BJ (cell line): ENCODE measurements around the gene MAPK6. TPM values are rescaled to one million over a fixed set of nuclear protein-coding genes. Genes with fewer than 3 reads are reported as not detected.
"Not testable (repeated sequence)": the region's sequence is repeated elsewhere in the genome, so short reads cannot be mapped to it uniquely, and the experiment has no call there.

ENCODE experiments used
- CTCF ChIA-PET: fragments of 350-600 bp; formaldehyde crosslinking; extraction: SDS; loops from one replicate; lab custom pipeline; 2021; ENCODE audit warnings: antibody characterized with exemption, inconsistent platforms; lab: Yijun Ruan, JAX
- POLR2A ChIA-PET: fragments of 300-600 bp; sonication (Branson Sonifier 250); formaldehyde crosslinking; extraction: SDS; loops from one replicate; lab custom pipeline; 2021; ENCODE audit warnings: antibody characterized with exemption; lab: Charles Lee
- DNase-seq: peaks from one replicate; pipeline ENCODE4 v3.0.0-alpha.2; 2011; ENCODE audit warnings: low read depth
- H3K27me3 ChIP-seq: 2 replicates; pipeline ENCODE4 v1.6.0; 2011; ENCODE audit warnings: low read length; ENCODE audit not compliant: control insufficient read depth, insufficient read depth
- H3K36me3 ChIP-seq: 2 replicates; pipeline ENCODE4 v1.5.1; 2011; ENCODE audit warnings: low read length; ENCODE audit not compliant: control insufficient read depth, insufficient read depth
- H3K4me3 ChIP-seq: 2 replicates; pipeline ENCODE4 v1.5.1; 2011; ENCODE audit warnings: low read depth, mild to moderate bottlenecking, control low read depth, low read length
- CTCF ChIP-seq: IDR thresholded peaks from 2 replicates; pipeline ENCODE4 v1.5.1; 2011; ENCODE audit warnings: low read depth, mild to moderate bottlenecking, control low read depth, inconsistent platforms, low read length, moderate library complexity; ENCODE audit not compliant: insufficient read depth
- polyA plus RNA-seq: library from polyadenylated mRNA; depleted of rRNA; stranded (reverse); fragments of >200 nt; gene quantifications from 2 replicates; pipeline ENCODE4 v1.2.3, GENCODE V29; 2011

Gene MAPK6
- polyA plus RNA-seq, 1 experiment, result 21.2 TPM

GRCh38 chr15:52031556-52031955, 12.5 kb downstream of the MAPK6 start:
- peaks cover 2% of the 10 kb centered on the region; the same call in 1 of the 2 replicates for H3K36me3 ChIP-seq
- no peak overlapping the region for H3K4me3 ChIP-seq
- H3K27me3 ChIP-seq, result no peaks in the 10 kb centered on the region
- POLR2A ChIA-PET, result no interaction called here
- CTCF ChIA-PET, result interaction anchor here (0.6 to 0.7 kb wide), 2 partner anchors 26 to 214 kb away, joined by 3 read pairs; no protein-coding TSS in a partner anchor
- no peak for TF ChIP-seq CTCF
- DNase-seq, result no peak

DNA sequence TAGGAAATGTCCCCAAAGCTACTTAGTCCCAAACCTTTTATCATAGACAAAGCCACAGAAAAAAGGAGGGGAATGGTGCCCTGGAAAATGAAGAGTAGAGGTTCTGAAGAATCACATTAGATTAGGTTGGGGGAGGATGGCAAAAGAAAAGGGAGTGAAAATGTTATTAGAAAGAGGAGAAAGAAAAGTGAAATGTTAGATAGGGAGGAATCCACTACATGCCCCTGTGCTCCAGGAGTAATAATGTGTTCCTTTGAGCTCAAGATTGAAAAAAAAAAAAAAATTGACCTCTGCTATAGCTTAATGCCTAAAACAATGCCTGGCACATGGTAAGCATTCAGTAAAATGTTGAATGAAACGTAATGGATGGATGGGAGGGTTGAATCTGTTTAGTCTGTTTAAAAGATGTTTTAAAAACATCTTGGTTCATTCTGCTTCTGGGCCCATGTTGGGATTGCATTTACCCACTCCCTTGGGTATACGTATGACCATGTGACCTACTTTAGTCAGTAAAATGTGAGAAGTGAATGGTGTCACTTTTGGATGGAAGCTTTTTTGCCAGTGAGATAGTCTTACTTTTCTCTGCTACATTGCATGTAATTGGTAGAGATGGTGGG, 19.0 kb downstream of the MAPK6 start:
- H3K27me3 ChIP-seq, result no peaks in the 10 kb centered on the region
- ChIA-PET POLR2A (no interaction called here), CTCF (interaction anchor here (1.0 to 2.6 kb wide), 5 partner anchors 8 to 41 kb away, joined by 3 to 5 read pairs (median 3); no protein-coding TSS in a partner anchor)
- DNase-seq, result no peak
- H3K4me3 ChIP-seq, result no peak overlapping the region
- H3K36me3 ChIP-seq, result peaks cover 2% of the 10 kb centered on the region; the same call in 1 of the 2 replicates
- TF ChIP-seq CTCF, result no peak

- CTCF ChIA-PET, result interaction anchor here (0.8 to 2.6 kb wide), 3 partner anchors 9 to 20 kb away, joined by 3 to 5 read pairs (median 3); no protein-coding TSS in a partner anchor
- no peak for TF ChIP-seq CTCF
- POLR2A ChIA-PET, result interaction anchor here (0.6 kb wide), 1 partner anchor 181 kb away, joined by 3 read pairs; no protein-coding TSS in a partner anchor
- H3K36me3 ChIP-seq, result no peaks in the 10 kb centered on the region
- H3K27me3 ChIP-seq, result no peaks in the 10 kb centered on the region
- H3K4me3 ChIP-seq, result no peak overlapping the region
- no peak for DNase-seq
These were observed 21.1 kb downstream of the MAPK6 start for GRCh38 chr15:52039925-52040781.

DNA sequence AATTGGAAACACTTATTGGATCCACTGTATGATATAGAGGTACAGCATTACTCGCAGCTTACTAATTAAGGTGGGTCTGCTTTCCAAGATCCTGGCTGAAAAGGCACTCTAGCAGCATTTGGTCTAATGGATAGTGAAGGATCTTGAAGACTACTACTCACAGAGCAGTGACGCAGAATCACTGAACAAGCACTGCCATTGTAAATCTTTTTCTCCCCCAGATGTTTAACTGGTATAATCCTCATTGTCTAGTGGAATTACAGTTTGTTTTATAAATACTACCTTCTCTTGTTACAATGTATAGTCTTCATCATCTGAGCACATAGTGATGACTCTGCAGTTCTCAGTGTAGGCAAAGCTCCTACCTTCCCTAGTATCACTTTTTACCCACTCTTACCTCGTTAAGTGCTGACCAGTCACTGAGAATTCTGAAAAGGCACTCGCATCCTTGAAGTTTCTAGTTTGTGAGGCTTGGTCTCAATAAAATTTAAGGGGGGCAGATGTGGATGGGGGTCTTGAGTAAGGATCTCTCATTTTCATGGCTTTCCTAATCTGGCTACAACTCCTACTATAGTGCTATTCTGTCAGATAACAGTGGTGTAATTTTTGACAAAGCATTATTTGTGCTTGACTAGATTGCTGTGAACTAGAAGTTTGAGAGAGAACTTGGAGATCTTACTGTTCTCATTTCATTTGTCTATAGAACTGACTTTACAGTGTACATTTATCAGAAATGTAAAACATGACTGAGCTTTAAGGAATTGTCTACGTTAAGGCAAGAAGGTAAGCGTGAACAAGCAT, 23.2 kb downstream of the MAPK6 start:
- TF ChIP-seq CTCF, result no peak
- POLR2A ChIA-PET, result no interaction called here
- no peaks in the 10 kb centered on the region for H3K27me3 ChIP-seq
- no peaks in the 10 kb centered on the region for H3K36me3 ChIP-seq
- H3K4me3 ChIP-seq, result no peak overlapping the region
- CTCF ChIA-PET, result interaction anchor here (0.9 kb wide), 1 partner anchor 37 kb away, joined by 3 read pairs; no protein-coding TSS in a partner anchor
- no peak for DNase-seq

DNA sequence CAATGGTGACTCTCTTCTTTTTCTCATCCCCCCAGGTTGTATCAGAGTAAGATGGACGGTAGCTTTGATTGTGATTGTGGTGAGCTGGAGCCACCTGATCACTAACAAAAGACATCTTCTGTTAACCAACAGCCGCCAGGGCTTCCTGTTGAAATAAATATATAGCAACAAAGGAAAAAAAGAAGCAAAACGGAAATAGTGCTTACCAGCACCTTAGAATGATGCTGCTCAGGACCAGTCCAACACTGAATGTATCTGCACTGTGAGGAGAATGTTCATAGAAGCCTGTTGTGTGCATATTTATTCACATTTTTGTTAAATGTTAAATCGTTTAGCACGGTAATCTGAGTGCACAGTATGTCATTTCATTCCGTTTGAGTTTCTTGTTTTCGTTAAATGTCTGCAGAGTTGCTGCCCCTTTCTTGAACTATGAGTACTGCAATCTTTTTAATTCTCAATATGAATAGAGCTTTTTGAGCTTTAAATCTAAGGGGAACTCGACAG, 26.8 kb downstream of the MAPK6 start:
- H3K4me3 ChIP-seq, DNase-seq, H3K27me3 ChIP-seq, H3K36me3 ChIP-seq, POLR2A ChIA-PET: not testable (repeated sequence)
- CTCF ChIA-PET, result interaction anchor here (0.7 kb wide), 1 partner anchor 32 kb away, joined by 3 read pairs; no protein-coding TSS in a partner anchor

- H3K36me3 ChIP-seq, DNase-seq, POLR2A ChIA-PET, H3K27me3 ChIP-seq, H3K4me3 ChIP-seq: not testable (repeated sequence)
- CTCF ChIA-PET, result interaction anchor here (0.7 to 1.1 kb wide), 2 partner anchors 22 to 31 kb away, joined by 3 read pairs; no protein-coding TSS in a partner anchor
These were observed 27.5 kb downstream of the MAPK6 start for GRCh38 chr15:52046552-52046951.
